HG02973 (cell line): ENCODE measurements around the gene NOD2.

Source experiments
- ATAC-seq: cut with Tn5 transposase; IDR thresholded peaks from one replicate; pipeline ENCODE4 v1.9.1; 2021; ENCODE audit warnings: moderate library complexity; ENCODE audit not compliant: unreplicated experiment

Gene NOD2

DNA sequence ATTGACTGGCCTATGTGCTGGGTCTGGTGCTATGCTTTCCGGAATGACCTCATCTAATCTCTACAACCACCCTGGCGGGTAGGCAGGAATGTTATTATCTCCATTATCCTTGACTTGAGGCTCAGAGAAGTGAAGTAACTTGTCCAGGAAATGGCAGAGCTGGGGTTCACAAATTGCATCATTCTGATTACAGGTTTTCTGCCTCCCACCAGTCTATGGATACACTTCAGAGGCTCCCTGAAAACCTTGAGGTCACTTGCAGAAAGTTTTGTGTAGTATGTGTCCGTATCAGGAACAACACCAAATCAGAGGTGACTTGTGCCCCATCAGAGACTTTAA is 19.1 kb downstream of the NOD2 start:
- ATAC-seq: no peak

DNA sequence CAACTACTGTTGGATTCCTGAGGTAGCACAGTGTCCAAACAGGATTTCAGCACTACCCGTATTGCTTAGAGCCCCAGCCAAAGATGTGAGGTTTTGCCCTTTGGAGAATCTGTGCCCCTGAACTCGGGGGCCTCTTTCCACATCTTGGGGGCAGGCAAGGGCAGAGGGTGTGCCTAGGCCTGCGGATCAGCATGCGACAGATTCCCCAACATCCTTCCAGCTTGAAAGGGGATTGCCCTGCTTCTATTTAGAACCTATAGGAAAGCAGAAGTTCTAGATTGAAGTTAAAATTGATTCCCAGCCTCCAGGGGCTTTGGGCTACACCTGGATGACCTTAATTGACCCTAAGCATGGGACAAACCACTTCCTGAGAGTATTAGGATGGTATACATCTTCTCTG is 19.6 kb downstream of the NOD2 start:
- ATAC-seq: no peak

GRCh38 chr16:50717091-50717490 is 23.7 kb downstream of the NOD2 start:
- ATAC-seq: no peak

DNA sequence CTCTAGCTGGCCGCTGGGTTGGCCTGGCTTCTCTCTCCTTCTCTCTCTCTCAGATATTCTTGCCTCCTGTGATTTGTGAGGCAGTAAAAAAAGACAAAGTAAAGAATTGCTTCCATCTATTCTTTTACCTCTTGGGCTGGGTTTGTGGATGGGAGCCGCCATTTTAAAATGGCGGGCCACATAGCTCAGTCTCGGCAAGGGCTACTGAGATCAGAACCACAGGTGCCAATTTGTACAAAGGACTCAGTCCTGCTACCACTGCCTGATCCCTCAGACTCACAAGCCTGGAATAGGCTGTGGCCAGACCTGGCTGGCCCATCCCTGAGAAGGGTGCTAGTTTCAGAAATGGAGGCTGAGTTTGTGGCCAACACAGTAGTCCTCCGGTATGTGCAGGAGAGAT is 24.1 kb downstream of the NOD2 start:
- ATAC-seq: no peak

DNA sequence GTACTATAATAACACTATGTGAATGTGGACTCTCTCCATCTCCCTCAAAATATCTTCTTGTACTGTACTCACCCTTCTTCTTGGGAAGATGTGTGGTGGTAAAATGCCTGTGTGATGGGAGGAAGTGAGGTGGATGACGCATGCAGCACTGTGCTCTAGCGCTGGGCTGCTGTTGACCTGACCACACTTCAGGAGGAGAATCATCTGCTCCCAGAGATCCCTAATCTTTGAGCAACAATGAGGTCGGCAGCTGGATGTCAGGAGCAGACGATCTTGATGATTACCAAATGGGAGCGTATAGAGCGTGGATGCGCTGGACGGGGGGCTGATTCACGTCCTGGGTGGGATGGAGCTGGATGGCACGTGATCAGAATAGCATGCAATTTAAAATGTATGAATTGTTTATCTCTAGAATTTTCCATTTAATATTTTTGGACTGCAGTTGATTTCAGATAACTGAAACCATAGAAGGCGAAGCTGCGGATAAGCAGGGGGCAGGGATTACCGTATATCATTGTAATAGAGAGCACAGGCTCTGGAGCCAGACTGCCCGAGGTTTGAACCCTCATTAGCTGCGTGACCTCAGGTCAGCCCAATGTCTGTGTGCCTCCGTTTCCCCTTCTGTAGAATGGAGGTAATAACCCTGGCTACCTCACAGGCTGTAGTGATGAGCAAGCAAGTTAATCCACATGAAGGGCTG is 24.8 kb downstream of the NOD2 start:
- ATAC-seq: no peak

DNA sequence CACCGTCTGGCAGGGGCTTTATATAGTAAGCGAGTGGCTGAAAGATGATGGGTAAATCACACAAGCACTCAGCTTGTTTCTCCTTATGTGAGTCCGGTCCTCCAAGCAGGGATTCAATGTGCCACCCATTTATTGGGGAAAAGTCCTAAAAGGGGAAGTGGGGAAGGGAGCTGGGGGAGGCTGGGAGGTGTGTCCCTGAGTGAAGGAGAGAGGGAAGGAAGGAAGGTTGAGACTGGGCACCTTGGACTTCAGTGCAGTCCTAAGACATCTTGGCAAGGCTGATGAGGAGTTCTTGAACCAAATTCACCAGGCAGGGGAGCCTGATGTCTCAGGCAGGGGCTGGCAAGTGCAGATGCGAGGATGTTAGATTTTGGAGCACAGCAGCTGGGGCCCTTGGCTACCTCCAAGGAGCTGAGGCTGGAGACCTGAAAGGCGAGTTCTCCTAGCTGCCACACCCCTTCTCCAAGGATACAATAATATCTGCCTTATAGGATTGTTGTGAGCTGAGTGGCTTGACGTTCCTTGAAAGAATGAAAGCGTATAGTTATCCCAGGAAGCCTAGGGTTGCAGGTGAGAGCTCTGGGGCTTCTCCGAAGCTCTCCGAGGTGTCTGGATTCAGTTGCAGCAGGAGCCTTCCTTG is 25.5 kb downstream of the NOD2 start:
- ATAC-seq: no peak

DNA sequence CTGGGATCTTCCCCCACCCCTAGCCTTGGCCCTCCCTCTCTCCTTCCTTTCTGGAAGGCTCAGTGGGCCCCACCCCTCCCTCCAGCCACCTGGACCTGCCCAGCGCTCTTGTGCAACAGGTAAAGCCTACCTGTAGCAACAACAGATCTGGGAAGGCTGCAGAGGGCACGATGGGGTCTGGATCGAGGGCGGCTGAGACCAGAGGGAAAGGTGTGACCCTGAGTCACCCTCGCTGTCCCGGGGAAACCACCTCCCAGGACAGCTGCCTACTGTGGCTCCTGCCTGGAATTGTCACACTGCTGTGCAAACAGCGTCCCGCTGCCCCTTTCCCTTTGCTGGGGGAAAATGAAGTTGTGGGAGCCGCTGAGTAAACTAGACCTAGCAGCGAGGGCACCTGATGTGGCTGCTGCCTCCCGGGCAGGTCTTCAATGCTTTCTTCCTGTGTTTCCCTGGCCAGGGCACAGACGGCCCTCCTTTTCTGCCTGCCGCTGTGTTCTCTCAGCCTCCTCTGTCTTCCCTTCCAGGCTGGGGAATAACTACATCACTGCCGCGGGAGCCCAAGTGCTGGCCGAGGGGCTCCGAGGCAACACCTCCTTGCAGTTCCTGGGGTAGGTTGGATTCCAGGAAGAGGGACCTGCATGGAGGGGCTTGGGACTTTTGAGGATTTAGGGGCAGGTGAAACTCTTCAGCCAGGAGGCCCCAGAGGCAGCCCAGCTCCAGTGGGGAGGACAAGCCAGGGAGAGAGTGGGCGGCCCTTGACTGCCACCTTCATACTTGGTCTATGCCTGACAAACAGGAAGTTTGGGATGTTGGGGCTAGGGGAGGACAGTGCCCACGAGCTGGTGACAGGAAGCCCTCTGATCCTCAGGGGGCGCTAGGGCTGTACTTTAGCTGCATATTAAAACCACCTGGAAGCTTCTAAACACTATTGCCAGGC is 26.3 kb downstream of the NOD2 start:
- no peak for ATAC-seq

GRCh38 chr16:50721549-50722404 is 28.4 kb downstream of the NOD2 start:
- no peak for ATAC-seq

- ATAC-seq: no peak
These were observed 29.0 kb downstream of the NOD2 start for GRCh38 chr16:50722405-50722737.

DNA sequence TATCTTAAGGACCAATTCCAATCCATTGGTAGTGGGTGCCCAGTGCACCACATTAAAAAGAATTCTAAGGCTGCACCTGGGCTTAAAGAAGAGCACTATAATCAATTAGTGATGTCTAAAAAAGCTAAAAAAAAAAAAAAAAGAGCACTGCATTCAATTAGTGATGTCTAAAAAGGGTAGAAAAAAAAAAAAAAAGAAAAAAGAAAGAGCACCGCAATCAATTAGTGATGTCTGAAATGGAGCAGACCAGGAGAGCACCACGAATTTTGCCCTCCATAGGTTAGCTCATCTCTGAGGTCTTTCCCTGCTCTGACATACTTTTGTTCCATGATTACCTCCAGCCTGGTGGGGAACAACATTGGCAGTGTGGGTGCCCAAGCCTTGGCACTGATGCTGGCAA is 29.6 kb downstream of the NOD2 start:
- ATAC-seq: no peak

DNA sequence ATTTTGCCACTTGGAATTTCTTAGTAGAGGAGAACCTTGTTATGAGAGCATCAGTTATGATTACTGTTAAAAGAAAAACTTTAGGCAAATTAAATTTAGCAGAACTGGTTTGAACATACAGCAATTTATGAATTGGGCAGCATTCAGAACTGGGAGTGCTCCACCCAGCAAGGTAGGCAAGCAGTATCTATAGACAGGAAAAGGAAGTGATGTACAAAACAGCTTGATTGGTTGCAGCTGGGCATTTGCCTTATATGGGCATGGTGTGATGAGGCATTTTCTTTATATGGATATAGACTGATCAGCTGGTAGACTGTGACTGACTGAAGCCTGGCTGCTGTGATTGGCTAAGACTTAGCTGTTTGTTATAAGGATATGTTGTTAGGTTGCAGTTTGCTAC is 30.9 kb downstream of the NOD2 start:
- no peak for ATAC-seq

DNA sequence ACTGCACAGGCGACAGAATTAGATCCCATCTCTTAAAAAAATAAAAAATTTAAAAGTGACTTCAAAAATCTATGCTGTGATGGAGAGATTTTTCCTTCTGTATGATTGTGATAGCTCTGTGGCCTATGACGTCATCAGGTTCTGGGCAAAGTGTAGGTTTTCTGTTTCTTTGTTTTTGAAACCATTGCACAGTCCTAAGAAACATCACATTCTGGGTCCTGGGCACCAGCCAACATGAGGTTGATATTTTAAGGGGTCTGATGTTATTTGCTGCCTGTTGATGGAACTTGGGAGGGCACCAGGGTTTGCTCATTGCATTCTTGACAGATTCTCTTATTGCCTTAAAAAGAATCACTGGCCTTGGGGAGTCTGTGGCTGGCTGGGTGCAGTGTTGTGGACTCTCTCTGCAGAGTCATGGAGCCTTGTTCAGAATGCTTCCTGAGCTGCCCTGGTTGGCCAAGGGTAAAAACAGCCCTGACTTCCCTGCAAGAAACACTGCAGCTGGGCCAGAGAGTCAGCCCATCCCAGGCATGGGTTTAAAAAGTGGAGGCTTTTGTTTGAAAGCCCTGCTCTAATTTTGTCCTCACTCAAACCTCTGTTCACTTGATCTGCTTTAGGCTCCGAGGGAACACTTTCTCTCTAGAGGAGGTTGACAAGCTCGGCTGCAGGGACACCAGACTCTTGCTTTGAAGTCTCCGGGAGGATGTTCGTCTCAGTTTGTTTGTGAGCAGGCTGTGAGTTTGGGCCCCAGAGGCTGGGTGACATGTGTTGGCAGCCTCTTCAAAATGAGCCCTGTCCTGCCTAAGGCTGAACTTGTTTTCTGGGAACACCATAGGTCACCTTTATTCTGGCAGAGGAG is 38.0 kb downstream of the NOD2 start:
- ATAC-seq: no peak

GRCh38 chr16:50731989-50732832 is 38.8 kb downstream of the NOD2 start:
- ATAC-seq: no peak

DNA sequence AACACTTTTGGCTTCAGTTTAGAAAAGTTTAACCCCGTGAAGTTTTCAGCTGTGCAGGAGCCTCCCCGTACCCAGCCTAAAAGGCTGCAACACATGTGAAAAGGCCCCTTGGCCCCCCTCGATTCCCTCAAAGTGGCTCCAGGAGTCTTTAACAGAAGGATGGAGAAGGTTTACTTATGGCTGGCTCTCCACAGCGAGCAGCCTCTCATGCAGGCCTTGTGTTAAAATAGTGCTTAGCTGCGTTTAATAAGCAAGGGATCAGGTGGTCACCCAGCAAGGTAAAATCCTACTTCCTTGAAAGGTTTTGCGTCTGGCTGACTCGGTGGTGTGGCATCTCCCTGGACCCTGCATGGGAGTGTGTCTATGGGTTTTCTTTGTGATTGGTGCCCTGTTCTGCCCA is 40.1 kb downstream of the NOD2 start:
- no peak for ATAC-seq

DNA sequence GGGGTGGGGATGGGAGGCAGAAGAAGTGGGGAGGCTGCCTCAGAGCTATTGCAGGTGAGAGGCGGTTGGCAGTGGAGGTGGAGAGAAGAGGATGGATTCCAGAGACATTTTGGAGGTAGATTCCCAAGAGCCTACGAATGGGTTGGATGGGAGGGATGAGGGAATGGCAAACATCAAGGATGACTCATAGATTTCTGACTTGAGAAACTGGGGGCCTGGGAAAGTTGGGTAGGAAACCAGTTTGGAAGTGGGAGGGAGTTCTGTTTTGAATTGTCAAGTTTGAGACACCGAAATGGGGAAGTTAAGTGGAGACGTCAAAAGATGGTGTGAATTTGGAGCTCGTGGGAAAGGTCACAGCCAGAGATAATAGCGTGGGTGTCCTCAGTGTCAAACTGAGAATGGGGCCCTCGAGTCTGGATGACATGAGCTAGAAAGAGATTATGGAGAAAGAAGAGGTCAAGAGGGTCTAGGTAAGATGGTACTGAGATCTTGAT is 42.3 kb downstream of the NOD2 start:
- peak; percentile 60 for ATAC-seq

- no peak for ATAC-seq
These were observed 43.0 kb downstream of the NOD2 start for GRCh38 chr16:50736448-50736847.

GRCh38 chr16:50737420-50737959 is 44.1 kb downstream of the NOD2 start:
- ATAC-seq: no peak

GRCh38 chr16:50739031-50739430 is 45.6 kb downstream of the NOD2 start:
- no peak for ATAC-seq

GRCh38 chr16:50740736-50741135 is 47.3 kb downstream of the NOD2 start:
- no peak for ATAC-seq
